ENCODE data around the gene FRMD1.

Gene FRMD1

GRCh38 chr6:168021581-168021980 lies 57.4 kb downstream of the FRMD1 start:
- DNase-seq, result no peak

GRCh38 chr6:168020242-168020641 lies 58.8 kb downstream of the FRMD1 start:
- DNase-seq, result no peak

- DNase-seq, result no peak
Observed at GRCh38 chr6:168018664-168019063, 60.3 kb downstream of the FRMD1 start.

GRCh38 chr6:168017629-168018028 lies 61.4 kb downstream of the FRMD1 start:
- DNase-seq, result no peak

GRCh38 chr6:168016721-168017525 lies 62.1 kb downstream of the FRMD1 start:
- DNase-seq, result no peak

- DNase-seq, result no peak
Observed at GRCh38 chr6:168016176-168016620, 62.8 kb downstream of the FRMD1 start.

- no peak for DNase-seq
Observed at GRCh38 chr6:168015482-168016175, 63.4 kb downstream of the FRMD1 start.

GRCh38 chr6:168015009-168015408 lies 64.0 kb downstream of the FRMD1 start:
- DNase-seq, result no peak

GRCh38 chr6:168014428-168014827 lies 64.6 kb downstream of the FRMD1 start:
- no peak for DNase-seq

- no peak for DNase-seq
Observed at GRCh38 chr6:168013250-168013915, 65.6 kb downstream of the FRMD1 start.

GRCh38 chr6:168012431-168013249 lies 66.4 kb downstream of the FRMD1 start:
- DNase-seq, result no peak

- no peak for DNase-seq
Observed at GRCh38 chr6:168011291-168011690, 67.7 kb downstream of the FRMD1 start.

- no peak for DNase-seq
Observed at GRCh38 chr6:168009331-168009730, 69.7 kb downstream of the FRMD1 start.

- no peak for DNase-seq
Observed at GRCh38 chr6:168007592-168008338, 71.2 kb downstream of the FRMD1 start.

- no peak for DNase-seq
Observed at GRCh38 chr6:168005796-168006195, 73.2 kb downstream of the FRMD1 start.

GRCh38 chr6:168004945-168005344 lies 74.1 kb downstream of the FRMD1 start:
- DNase-seq, result no peak

GRCh38 chr6:168004023-168004422 lies 75.0 kb downstream of the FRMD1 start:
- no peak for DNase-seq
